SK-N-SH treated with all-trans-retinoic acid at 6 μM for 48 hours (cell line): Measurements from ENCODE around the gene ZHX3.

Experiments
- ATAC-seq: fragments of 200-7000 bp; cut with Tn5 transposase; 3 replicates; pipeline ENCODE4 v1.9.1; 2020; ENCODE audit warnings: mild to moderate bottlenecking, moderate library complexity
- ARNTL ChIP-seq: fragments of 450-650 bp; formaldehyde crosslinking; IDR thresholded peaks from 2 replicates; pipeline ENCODE4 v1.5.0; 2020; ENCODE audit warnings: low read depth, mild to moderate bottlenecking, moderate library complexity, borderline replicate concordance
- BACH2 ChIP-seq: fragments of 250-450 bp; sonication (Bioruptor Pico); IDR thresholded peaks from 2 replicates; pipeline ENCODE4 v1.9.0; 2021; ENCODE audit warnings: mild to moderate bottlenecking, borderline replicate concordance
- CSDC2 ChIP-seq: fragments of 250-450 bp; sonication (Bioruptor Pico); IDR thresholded peaks from 2 replicates; pipeline ENCODE4 v1.5.0; 2020; ENCODE audit warnings: mild to moderate bottlenecking, moderate library complexity
- ESRRG ChIP-seq: fragments of 250-450 bp; sonication (Bioruptor Pico); IDR thresholded peaks from 2 replicates; pipeline ENCODE4 v1.6.1; 2021; ENCODE audit warnings: mild to moderate bottlenecking
- GLIS3 ChIP-seq: fragments of 250-450 bp; sonication (Bioruptor Pico); IDR thresholded peaks from 2 replicates; pipeline ENCODE4 v1.5.0; 2020; ENCODE audit warnings: mild to moderate bottlenecking, moderate library complexity
- ISL1 ChIP-seq: fragments of 250-450 bp; sonication (Bioruptor Pico); IDR thresholded peaks from 2 replicates; pipeline ENCODE4 v2.1.2; 2022; ENCODE audit warnings: mild to moderate bottlenecking, moderate library complexity
- OSR1 ChIP-seq: fragments of 250-450 bp; sonication (Bioruptor Pico); IDR thresholded peaks from 2 replicates; pipeline ENCODE4 v1.8.0; 2022; ENCODE audit warnings: moderate library complexity, mild to moderate bottlenecking, inconsistent platforms
- PPARA ChIP-seq: fragments of 250-450 bp; sonication (Bioruptor Pico); IDR thresholded peaks from 2 replicates; pipeline ENCODE4 v1.5.0; 2020; ENCODE audit warnings: mild to moderate bottlenecking, borderline replicate concordance
- RARB ChIP-seq: fragments of 250-450 bp; sonication (Bioruptor Pico); IDR thresholded peaks from 2 replicates; pipeline ENCODE4 v1.8.0; 2021; ENCODE audit warnings: mild to moderate bottlenecking, moderate library complexity
- SNAI2 ChIP-seq: fragments of 250-450 bp; sonication (Bioruptor Pico); IDR thresholded peaks from 2 replicates; pipeline ENCODE4 v1.5.0; 2020; ENCODE audit warnings: mild to moderate bottlenecking, moderate library complexity
- TCF4 ChIP-seq: fragments of 250-450 bp; sonication (Bioruptor Pico); IDR thresholded peaks from 2 replicates; pipeline ENCODE4 v1.8.0; 2021; ENCODE audit warnings: mild to moderate bottlenecking, moderate library complexity, borderline replicate concordance
- TOX ChIP-seq: fragments of 250-450 bp; sonication (Bioruptor Pico); IDR thresholded peaks from 2 replicates; pipeline ENCODE4 v1.8.0; 2021; ENCODE audit warnings: mild to moderate bottlenecking, moderate library complexity, borderline replicate concordance
- ZC3H10 ChIP-seq: fragments of 250-450 bp; sonication (Bioruptor Pico); IDR thresholded peaks from 2 replicates; pipeline ENCODE4 v1.5.1; 2021; ENCODE audit warnings: mild to moderate bottlenecking, moderate library complexity
- ZFP3 ChIP-seq: fragments of 250-450 bp; sonication (Bioruptor Pico); IDR thresholded peaks from 2 replicates; pipeline ENCODE4 v1.5.0; 2020; ENCODE audit warnings: mild to moderate bottlenecking, moderate library complexity
- ZFP30 ChIP-seq: fragments of 450-650 bp; formaldehyde crosslinking; IDR thresholded peaks from 2 replicates; pipeline ENCODE4 v1.5.0; 2022; ENCODE audit warnings: mild to moderate bottlenecking, moderate library complexity
- ZNF565 ChIP-seq: fragments of 450-650 bp; formaldehyde crosslinking; conservative IDR thresholded peaks from 2 replicates; pipeline ENCODE4 v1.5.0; 2020; ENCODE audit warnings: low read depth, mild to moderate bottlenecking, moderate library complexity
- ZNF8 ChIP-seq: fragments of 450-650 bp; formaldehyde crosslinking; IDR thresholded peaks from 2 replicates; pipeline ENCODE4 v1.5.0; 2020; ENCODE audit warnings: mild to moderate bottlenecking, moderate library complexity
- TF ChIP-seq, protein P1 (sequence below): fragments of 250-450 bp; sonication (Bioruptor Pico); IDR thresholded peaks from 2 replicates; pipeline ENCODE4 v1.5.1; 2020; ENCODE audit warnings: low read depth, mild to moderate bottlenecking, moderate library complexity
- TF ChIP-seq, protein P2 (sequence below): fragments of 250-450 bp; sonication (Bioruptor Pico); IDR thresholded peaks from 2 replicates; pipeline ENCODE4 v1.8.0; 2020; ENCODE audit warnings: mild to moderate bottlenecking, moderate library complexity, borderline replicate concordance
- TF ChIP-seq, protein P3 (sequence below): fragments of 250-450 bp; sonication (Bioruptor Pico); IDR thresholded peaks from 2 replicates; pipeline ENCODE4 v1.8.0; 2021; ENCODE audit warnings: low read depth, mild to moderate bottlenecking, moderate library complexity, borderline replicate concordance
- TF ChIP-seq, protein P4 (sequence below): fragments of 250-450 bp; sonication (Bioruptor Pico); IDR thresholded peaks from 2 replicates; pipeline ENCODE4 v1.5.0; 2020; ENCODE audit warnings: mild to moderate bottlenecking, moderate library complexity

Gene ZHX3

DNA sequence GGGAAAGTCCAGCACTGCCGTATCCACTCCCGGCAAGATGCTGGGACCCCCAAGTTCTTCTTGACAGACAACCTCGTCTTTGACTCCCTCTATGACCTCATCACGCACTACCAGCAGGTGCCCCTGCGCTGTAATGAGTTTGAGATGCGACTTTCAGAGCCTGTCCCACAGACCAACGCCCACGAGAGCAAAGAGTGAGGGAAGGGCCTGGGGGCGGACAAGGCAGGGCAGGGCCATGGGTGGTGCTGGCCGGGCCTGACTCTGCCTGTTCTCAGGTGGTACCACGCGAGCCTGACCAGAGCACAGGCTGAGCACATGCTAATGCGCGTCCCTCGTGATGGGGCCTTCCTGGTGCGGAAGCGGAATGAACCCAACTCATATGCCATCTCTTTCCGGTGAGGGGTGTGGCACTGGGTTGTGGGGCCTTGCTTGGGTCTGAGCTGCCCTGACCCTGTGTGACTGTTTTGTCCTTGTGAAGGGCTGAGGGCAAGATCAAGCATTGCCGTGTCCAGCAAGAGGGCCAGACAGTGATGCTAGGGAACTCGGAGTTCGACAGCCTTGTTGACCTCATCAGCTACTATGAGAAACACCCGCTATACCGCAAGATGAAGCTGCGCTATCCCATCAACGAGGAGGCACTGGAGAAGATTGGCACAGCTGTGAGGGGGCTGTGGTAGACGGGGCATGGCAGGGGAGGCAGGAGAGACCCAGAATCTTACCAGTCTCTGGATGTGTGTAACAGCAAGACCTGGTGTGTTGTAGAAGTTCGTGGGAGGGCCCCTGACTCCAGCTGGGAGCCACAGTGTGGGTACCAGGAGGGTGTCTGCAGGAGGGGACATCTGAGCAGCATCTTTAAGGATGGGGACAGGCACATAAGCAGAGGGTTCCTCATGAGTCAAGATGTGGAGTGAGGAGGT is 151.1 kb downstream of the ZHX3 start:
- TF ChIP-seq TOX (CRISPR knock-in tag) (no peak), BACH2 (no peak), ZNF8 (CRISPR knock-in tag) (no peak)
- no peak for ATAC-seq

DNA sequence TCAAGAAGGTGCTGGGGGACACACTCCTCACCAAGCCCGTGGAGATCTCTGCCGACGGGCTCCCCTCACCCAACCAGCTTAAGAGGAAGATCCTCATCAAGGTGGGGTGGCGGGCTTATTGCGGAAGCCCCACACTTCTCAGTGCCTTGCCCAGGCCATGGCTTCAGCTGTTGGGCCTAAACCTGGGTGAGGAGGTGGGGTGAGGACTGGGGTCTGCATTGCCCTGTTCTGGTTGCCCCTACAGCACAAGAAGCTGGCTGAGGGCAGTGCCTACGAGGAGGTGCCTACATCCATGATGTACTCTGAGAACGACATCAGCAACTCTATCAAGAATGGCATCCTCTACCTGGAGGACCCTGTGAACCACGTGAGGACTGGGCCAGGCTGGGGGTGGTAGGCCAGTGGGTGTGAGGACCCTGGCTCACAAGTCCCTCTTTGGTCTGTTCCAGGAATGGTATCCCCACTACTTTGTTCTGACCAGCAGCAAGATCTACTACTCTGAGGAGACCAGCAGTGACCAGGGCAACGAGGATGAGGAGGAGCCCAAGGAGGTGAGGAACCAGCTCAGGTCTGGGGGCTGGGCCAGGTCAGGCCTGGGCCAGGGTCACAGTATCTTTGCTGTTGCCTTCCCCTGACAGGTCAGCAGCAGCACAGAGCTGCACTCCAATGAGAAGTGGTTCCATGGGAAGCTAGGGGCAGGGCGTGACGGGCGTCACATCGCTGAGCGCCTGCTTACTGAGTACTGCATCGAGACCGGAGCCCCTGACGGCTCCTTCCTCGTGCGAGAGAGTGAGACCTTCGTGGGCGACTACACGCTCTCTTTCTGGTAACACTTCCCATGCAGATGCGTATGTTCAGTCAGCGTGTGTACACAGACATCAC is 152.3 kb downstream of the ZHX3 start:
- no peak for ATAC-seq
- no peak for TF ChIP-seq ZFP3 (CRISPR knock-in tag)
- TF ChIP-seq, protein P1, sequence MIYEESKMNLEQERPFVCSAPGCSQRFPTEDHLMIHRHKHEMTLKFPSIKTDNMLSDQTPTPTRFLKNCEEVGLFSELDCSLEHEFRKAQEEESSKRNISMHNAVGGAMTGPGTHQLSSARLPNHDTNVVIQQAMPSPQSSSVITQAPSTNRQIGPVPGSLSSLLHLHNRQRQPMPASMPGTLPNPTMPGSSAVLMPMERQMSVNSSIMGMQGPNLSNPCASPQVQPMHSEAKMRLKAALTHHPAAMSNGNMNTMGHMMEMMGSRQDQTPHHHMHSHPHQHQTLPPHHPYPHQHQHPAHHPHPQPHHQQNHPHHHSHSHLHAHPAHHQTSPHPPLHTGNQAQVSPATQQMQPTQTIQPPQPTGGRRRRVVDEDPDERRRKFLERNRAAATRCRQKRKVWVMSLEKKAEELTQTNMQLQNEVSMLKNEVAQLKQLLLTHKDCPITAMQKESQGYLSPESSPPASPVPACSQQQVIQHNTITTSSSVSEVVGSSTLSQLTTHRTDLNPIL, result no peak
- no peak for TF ChIP-seq ZNF8 (CRISPR knock-in tag)
- TF ChIP-seq, protein P2, sequence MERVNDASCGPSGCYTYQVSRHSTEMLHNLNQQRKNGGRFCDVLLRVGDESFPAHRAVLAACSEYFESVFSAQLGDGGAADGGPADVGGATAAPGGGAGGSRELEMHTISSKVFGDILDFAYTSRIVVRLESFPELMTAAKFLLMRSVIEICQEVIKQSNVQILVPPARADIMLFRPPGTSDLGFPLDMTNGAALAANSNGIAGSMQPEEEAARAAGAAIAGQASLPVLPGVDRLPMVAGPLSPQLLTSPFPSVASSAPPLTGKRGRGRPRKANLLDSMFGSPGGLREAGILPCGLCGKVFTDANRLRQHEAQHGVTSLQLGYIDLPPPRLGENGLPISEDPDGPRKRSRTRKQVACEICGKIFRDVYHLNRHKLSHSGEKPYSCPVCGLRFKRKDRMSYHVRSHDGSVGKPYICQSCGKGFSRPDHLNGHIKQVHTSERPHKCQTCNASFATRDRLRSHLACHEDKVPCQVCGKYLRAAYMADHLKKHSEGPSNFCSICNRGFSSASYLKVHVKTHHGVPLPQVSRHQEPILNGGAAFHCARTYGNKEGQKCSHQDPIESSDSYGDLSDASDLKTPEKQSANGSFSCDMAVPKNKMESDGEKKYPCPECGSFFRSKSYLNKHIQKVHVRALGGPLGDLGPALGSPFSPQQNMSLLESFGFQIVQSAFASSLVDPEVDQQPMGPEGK (CRISPR knock-in tag), result no peak
- TF ChIP-seq CSDC2, result no peak
- TF ChIP-seq BACH2, result no peak
- no peak for TF ChIP-seq OSR1 (CRISPR knock-in tag)
- TF ChIP-seq TCF4 (CRISPR knock-in tag), result no peak
- TF ChIP-seq ZFP30 (CRISPR knock-in tag), result no peak
- no peak for TF ChIP-seq TOX (CRISPR knock-in tag)
- TF ChIP-seq PPARA (CRISPR knock-in tag), result no peak
- TF ChIP-seq ZNF565, result no peak
- TF ChIP-seq SNAI2 (CRISPR knock-in tag), result no peak
- no peak for TF ChIP-seq ISL1 (CRISPR knock-in tag)
- no peak for TF ChIP-seq ESRRG (CRISPR knock-in tag)
- no peak for TF ChIP-seq ARNTL

DNA sequence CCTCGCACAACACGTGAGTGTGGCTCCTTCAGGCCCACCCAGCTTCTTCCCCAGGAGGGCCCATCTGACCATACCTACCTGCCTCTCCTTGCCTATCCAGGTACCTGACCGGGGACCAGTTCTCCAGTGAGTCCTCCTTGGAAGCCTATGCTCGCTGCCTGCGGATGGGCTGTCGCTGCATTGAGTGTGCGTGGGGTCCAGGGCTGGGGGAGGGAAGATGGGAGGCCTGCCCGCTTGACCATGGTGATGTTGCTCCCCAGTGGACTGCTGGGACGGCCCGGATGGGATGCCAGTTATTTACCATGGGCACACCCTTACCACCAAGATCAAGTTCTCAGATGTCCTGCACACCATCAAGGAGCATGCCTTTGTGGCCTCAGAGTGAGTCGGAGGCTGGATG is 153.7 kb downstream of the ZHX3 start:
- TF ChIP-seq ZFP3 (CRISPR knock-in tag) (no peak), ZC3H10 (CRISPR knock-in tag) (no peak), ZNF8 (CRISPR knock-in tag) (no peak), CSDC2 (no peak), ARNTL (no peak), SNAI2 (CRISPR knock-in tag) (no peak), TCF4 (CRISPR knock-in tag) (no peak), ZFP30 (CRISPR knock-in tag) (no peak), OSR1 (CRISPR knock-in tag) (no peak), ESRRG (CRISPR knock-in tag) (no peak), BACH2 (no peak), RARB (CRISPR knock-in tag) (no peak), GLIS3 (CRISPR knock-in tag) (no peak)
- TF ChIP-seq, protein P3, sequence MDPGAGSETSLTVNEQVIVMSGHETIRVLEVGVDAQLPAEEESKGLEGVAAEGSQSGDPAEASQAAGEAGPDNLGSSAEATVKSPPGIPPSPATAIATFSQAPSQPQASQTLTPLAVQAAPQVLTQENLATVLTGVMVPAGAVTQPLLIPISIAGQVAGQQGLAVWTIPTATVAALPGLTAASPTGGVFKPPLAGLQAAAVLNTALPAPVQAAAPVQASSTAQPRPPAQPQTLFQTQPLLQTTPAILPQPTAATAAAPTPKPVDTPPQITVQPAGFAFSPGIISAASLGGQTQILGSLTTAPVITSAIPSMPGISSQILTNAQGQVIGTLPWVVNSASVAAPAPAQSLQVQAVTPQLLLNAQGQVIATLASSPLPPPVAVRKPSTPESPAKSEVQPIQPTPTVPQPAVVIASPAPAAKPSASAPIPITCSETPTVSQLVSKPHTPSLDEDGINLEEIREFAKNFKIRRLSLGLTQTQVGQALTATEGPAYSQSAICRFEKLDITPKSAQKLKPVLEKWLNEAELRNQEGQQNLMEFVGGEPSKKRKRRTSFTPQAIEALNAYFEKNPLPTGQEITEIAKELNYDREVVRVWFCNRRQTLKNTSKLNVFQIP (CRISPR knock-in tag), result no peak
- TF ChIP-seq, protein P1, result no peak
- TF ChIP-seq, protein P4, sequence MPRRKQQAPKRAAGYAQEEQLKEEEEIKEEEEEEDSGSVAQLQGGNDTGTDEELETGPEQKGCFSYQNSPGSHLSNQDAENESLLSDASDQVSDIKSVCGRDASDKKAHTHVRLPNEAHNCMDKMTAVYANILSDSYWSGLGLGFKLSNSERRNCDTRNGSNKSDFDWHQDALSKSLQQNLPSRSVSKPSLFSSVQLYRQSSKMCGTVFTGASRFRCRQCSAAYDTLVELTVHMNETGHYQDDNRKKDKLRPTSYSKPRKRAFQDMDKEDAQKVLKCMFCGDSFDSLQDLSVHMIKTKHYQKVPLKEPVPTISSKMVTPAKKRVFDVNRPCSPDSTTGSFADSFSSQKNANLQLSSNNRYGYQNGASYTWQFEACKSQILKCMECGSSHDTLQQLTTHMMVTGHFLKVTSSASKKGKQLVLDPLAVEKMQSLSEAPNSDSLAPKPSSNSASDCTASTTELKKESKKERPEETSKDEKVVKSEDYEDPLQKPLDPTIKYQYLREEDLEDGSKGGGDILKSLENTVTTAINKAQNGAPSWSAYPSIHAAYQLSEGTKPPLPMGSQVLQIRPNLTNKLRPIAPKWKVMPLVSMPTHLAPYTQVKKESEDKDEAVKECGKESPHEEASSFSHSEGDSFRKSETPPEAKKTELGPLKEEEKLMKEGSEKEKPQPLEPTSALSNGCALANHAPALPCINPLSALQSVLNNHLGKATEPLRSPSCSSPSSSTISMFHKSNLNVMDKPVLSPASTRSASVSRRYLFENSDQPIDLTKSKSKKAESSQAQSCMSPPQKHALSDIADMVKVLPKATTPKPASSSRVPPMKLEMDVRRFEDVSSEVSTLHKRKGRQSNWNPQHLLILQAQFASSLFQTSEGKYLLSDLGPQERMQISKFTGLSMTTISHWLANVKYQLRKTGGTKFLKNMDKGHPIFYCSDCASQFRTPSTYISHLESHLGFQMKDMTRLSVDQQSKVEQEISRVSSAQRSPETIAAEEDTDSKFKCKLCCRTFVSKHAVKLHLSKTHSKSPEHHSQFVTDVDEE, result no peak
- no peak for ATAC-seq
